Esophagus squamous epithelium (tissue), 4 donors: ENCODE data around the gene OGFOD3.

Experiments used
- CTCF ChIP-seq, 6 experiments: fragments of 450-650 bp in 4 of 6; fragments of 200-600 bp in 2 of 6; sonication (generic) in 2 of 6; IDR thresholded peaks; one replicate each; pipeline ENCODE4 v1.5.1; 2016 to 2019; ENCODE audit warnings: antibody characterized with exemption in 6 of 6, mild to moderate bottlenecking in 4 of 6, moderate library complexity in 4 of 6
- POLR2A ChIP-seq, 4 donors: fragments of 450-650 bp; IDR thresholded peaks; one replicate each; pipeline ENCODE4 v1.6.1; 2017; ENCODE audit warnings: antibody characterized with exemption in 4 of 4, mild to moderate bottlenecking in 4 of 4, moderate library complexity in 3 of 4

- TF ChIP-seq CTCF (IDR thresholded peaks at IDR 0.05) (no peak), POLR2A (IDR thresholded peaks at IDR 0.05) (no peak)
These were observed 42.2 kb downstream of the OGFOD3 start for GRCh38 chr17:82376042-82376730.
